SK-N-MC (cell line): ENCODE measurements around the gene C2CD2.

Source experiments
- EZH2 ChIP-seq: fragments of 200-600 bp; sonication (generic); IDR thresholded peaks from one replicate; pipeline ENCODE4 v1.6.1; 2017; ENCODE audit warnings: antibody characterized with exemption
- FOXP2 ChIP-seq: optimal IDR thresholded peaks from 2 replicates; pipeline ENCODE3; 2011; ENCODE audit warnings: mild to moderate bottlenecking, moderate library complexity; ENCODE audit not compliant: insufficient read depth; ENCODE audit errors: extremely low read length, control extremely low read depth

DNA sequence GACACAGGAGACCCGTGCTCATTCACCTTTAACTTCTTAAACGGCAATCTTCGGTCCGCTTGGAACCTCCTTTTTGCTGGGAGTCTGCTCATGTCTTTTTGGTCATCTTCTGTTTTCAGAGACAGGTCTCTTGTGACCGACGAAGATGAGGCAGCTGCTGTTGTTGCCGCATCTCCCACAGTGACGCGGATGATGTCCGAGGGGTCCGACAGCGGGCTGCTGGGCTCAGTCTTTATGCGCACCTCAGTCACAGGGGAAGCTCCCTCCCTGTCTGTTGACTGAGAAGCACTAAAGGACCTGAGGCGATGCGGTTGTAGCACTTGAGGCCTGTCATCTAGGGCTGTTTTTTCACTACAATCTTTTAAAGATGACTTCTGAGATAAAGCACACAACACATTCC lies 38.8 kb upstream of the C2CD2 start:
- TF ChIP-seq FOXP2: no peak
- TF ChIP-seq EZH2: no peak
